ENCODE data around the gene LIPF. TPM values are rescaled to one million over a fixed set of nuclear protein-coding genes. Genes with fewer than 3 reads are reported as not detected.
"Not testable (repeated sequence)": the region's sequence is repeated elsewhere in the genome, so short reads cannot be mapped to it uniquely, and the experiment has no call there.

The LIPF gene
- total RNA-seq = not detected

DNA sequence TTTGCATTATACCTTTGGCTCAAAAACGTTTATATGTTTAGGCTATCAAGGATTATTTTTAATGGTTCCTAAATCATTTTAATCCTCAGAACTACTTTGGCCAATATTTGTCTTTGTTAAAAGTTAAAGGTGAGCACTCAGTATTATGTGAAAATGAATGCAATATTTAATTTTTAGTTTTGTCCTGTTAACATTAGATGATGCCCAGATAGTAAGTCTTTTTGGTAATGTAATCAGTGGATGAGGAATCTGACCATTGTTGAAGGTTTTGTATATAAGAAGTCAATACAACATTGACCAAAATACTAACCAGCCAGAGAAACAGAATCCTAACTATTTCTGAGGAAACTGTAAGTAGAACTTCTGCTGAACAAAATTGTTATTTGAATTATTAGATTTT, at the start of gene LIPF:
TSS of gene LIPF (plus strand) at position 301 of the 400 bp plus-strand sequence. CDS start 2,856 bp downstream, outside the sequence.
- DNase-seq (ENCODE audit: low read depth in 2 of 3, low spot score in 2 of 3) = no peak

GRCh38 chr10:88616250-88616977, 47.8 kb upstream of the LIPF start:
- peak in 1 of 3 donors; percentile 11 for DNase-seq (ENCODE audit: low read depth in 2 of 3, low spot score in 2 of 3)

- DNase-seq (ENCODE audit: low read depth in 2 of 3, low spot score in 2 of 3) = no peak
These were observed 46.4 kb upstream of the LIPF start for GRCh38 chr10:88617772-88618300.

DNA sequence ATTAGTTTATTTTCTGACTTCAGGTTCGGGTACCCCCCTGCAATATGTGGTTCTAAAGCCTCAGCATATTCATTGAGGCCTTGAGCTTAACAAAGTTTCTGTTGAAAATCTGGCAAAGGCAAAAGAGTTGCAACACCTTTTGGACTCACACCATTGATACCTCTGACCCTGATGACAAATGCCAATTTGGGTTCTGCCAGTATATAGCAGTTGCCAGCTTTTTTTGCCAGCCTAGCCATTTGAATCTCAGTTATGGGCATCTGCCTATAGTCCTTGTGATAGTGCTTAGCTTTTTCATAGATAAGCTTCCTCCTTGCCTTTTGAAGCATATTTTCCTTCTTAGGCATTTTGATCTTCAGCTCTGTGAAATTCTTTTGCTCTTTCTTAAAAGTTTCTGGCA, 45.7 kb upstream of the LIPF start:
- no peak for DNase-seq (ENCODE audit: low read depth in 2 of 3, low spot score in 2 of 3)

DNA sequence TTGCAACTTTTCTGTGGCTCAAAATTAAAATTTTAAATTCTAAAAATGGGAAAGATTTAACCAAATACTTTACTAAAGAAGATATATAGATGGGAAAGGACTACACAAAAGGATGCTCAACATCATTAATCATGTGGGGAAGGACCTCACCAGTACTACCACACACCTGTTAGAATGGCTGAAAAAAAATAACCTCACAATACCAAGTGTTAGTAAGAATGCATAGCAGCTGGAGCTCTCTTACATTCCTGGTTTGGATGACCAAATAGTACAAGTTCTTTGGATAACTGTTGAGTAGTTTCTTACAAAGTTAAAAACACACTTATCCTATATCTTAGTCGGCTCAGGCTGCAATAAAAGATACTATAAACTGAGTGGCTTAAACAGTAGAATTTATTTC, 43.8 kb upstream of the LIPF start:
- DNase-seq (ENCODE audit: low read depth in 2 of 3, low spot score in 2 of 3) = no peak

DNA sequence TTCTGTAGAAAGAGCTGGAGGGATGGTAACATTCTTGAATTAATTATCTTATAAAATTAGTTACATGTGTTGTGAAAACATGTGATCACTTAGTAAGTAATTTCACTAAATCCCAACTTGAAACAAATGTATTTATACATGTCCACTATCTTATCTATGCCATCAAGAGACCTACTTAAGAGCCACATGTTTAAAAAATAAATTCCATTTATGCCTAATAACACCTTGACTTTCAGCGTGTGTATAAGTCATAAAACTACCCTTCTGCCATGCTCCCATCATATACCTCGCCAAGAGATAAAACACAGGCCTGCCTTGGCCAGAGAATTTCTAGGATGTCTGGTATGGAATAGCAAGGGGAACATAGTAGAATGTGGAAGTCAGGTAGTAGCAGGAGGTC, 40.4 kb upstream of the LIPF start:
- no peak for DNase-seq (ENCODE audit: low read depth in 2 of 3, low spot score in 2 of 3)

GRCh38 chr10:88624840-88625239, 39.4 kb upstream of the LIPF start:
- no peak for DNase-seq (ENCODE audit: low read depth in 2 of 3, low spot score in 2 of 3)

GRCh38 chr10:88640186-88640585, 24.1 kb upstream of the LIPF start:
- DNase-seq (ENCODE audit: low read depth in 2 of 3, low spot score in 2 of 3) = no peak

DNA sequence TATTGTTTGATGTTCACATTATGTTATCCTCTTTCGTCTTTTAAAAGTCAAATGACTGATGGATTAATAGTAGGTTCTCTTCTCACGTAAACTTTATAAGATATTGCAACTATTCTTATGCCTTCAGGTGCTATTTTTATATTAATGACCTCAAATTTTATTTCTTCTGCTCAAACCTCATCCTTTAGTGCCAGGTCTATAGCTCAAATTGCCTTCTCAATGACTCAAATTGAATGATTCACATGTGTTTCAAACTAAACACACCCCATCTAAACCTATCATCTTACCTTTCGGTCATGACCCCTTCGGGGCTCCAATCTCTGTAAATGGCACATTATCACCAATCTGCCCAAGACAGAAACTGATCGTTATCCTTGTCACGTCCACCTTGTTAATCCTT, 22.0 kb upstream of the LIPF start:
- no peak for DNase-seq (ENCODE audit: low read depth in 2 of 3, low spot score in 2 of 3)

- peak in 1 of 3 donors; percentile 1 for DNase-seq (ENCODE audit: low read depth in 2 of 3, low spot score in 2 of 3)
These were observed 21.3 kb upstream of the LIPF start for GRCh38 chr10:88642963-88643362.

GRCh38 chr10:88647061-88647615, 17.1 kb upstream of the LIPF start:
- DNase-seq (ENCODE audit: low read depth in 2 of 3, low spot score in 2 of 3) = peak in 1 of 3 donors; percentile 3

DNA sequence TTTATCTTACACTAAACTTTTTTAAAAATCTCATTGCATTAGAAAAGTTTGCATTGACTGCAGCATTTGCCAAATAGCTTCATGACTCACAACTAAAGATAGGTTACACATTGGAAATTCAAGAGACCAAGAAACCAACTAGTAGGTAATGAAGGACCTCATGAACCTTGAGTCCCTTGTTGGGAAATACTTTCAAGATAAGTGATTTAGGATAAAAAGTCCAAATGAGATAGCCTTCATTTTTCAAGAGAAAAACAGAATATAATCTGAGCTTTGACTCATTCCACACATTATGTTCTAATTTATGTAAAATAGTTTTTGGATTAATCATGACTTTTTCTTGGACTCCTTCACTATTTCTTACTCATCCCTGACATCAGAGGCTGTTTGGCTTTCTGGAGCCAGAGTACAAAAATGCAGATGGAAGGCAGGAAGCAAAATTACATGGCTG, 13.1 kb upstream of the LIPF start:
- no peak for DNase-seq (ENCODE audit: low read depth in 2 of 3, low spot score in 2 of 3)

DNA sequence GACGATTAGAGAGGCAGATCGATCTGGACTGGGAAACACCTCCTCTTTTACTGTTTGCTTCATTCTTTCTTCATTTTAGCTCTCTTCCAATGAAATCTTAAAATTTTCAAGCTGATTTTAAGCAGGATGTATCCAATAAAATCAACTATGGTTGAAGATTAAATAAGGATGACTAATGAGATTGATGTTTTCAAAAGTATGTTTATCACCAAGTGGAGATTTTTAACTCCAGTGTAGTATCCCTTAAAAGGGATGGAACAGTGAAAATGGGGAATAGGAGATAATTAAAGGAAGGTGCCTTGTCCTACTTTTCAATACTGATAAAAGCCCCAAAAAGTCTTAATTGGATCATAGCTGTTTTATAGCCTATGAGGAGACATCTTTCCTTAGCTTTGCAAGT, 11.6 kb upstream of the LIPF start:
- DNase-seq (ENCODE audit: low read depth in 2 of 3, low spot score in 2 of 3) = no peak

DNA sequence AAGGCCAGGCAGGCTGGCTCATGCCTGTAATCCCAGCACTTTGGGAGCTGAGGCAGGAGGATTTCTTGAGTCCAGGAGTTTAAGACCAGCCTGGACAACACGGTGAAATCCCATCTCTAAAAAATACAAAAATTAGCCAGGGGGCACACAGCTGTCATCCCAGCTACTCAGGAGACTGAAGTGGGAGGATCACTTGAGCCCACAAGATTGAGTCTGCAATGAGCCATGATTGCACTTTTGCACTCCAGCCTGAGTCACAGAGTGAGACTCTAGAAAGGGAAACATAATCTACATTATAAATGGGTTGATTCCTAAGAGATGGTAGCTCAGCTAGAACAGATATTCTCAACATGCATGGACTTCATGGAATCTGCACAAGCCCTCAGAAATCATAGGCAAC, 6.3 kb upstream of the LIPF start:
- no peak for DNase-seq (ENCODE audit: low read depth in 2 of 3, low spot score in 2 of 3)

- DNase-seq (ENCODE audit: low read depth in 2 of 3, low spot score in 2 of 3) = no peak
These were observed 4.3 kb upstream of the LIPF start for GRCh38 chr10:88659725-88660597.

GRCh38 chr10:88660598-88660884, 3.7 kb upstream of the LIPF start:
- DNase-seq (ENCODE audit: low read depth in 2 of 3, low spot score in 2 of 3) = no peak

DNA sequence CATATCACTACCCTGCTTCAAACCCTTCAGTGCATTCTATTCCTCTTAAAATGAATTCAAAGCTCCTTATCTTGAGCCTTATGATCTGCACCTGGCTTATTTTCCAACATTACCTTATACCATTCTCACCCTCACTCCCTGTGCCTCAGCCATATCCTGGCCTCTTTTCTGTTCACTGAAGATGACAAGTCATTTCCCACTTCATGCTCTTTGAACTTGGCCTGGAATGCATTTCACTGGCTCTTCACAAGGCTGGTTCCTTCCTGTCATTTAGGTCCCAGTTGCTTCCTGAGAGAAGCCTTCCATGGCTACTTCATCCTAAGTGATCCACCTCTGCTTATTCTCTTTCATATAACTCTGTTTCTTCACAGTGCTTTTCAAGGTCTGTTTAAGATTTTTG, 3.2 kb upstream of the LIPF start:
- no peak for DNase-seq (ENCODE audit: low read depth in 2 of 3, low spot score in 2 of 3)

- DNase-seq (ENCODE audit: low read depth in 2 of 3, low spot score in 2 of 3) = no peak
These were observed 2.7 kb upstream of the LIPF start for GRCh38 chr10:88661577-88661976.

- not testable (repeated sequence) for DNase-seq (ENCODE audit: low read depth in 2 of 3, low spot score in 2 of 3)
These were observed 1.1 kb upstream of the LIPF start for GRCh38 chr10:88663153-88663552.

DNA sequence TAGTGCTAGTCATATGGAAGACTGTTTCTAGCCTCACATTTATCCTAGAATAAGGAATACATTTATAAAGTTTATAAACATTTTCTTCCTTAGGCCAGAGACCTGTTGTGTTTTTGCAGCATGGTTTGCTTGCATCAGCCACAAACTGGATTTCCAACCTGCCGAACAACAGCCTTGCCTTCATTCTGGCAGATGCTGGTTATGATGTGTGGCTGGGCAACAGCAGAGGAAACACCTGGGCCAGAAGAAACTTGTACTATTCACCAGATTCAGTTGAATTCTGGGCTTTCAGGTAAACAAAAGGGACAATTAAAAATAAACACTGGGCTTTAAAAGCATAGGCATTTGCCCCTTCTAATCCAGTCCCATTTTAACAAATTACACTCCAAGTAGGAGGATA, 4.2 kb downstream of the LIPF start:
- DNase-seq (ENCODE audit: low read depth in 2 of 3, low spot score in 2 of 3) = peak in 1 of 3 donors; percentile 39

DNA sequence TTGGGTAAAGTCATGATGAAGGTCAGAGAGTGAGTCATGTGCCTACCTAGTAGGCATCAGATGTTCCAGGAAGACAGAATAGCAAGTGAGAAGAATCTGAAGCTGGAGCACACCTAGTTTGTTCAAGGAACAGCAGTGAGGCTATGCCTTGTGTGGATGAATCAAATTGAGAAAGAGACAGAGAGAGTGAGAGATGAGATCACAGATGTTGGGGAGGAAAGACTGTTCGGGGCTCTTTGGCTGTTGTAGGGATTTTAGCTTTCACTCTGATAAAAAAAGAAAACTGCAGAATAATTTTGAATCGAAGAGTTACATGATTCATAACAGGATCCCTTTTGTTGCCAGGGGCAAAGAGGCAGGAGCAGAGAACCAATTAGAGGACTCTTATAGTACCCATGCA, 6.3 kb downstream of the LIPF start:
- no peak for DNase-seq (ENCODE audit: low read depth in 2 of 3, low spot score in 2 of 3)

DNA sequence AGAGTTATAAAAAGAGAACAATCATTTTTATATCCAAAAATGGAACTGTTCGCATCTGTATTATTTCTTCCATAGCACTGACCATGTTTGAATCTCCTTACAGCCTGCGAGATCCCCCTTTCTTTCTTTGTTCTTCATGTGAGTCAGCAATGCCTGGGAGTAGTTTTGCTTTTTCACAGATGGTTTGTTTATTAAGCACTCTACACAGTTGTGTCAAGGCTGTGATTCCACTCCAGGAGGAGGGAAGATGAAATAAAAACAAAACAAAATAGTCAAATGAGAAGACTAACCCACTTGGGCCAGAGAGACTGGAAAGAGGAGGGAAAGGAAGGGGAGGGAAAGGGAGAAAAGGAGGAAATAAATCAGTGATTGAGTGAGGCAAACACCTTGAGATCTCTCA, 7.8 kb downstream of the LIPF start:
- no peak for DNase-seq (ENCODE audit: low read depth in 2 of 3, low spot score in 2 of 3)

All from hematopoietic multipotent progenitor cell (in vitro differentiated cells).